Activated B cell treated with CpG ODN at 0.5 μM for 24 hours (primary cell): ENCODE results near the gene RAD54L. TPM values are rescaled to one million over a fixed set of nuclear protein-coding genes. Genes with fewer than 3 reads are reported as not detected.

Experiments used
- ATAC-seq: fragments of 200-7000 bp; cut with Tn5 transposase; one replicate; pipeline ENCODE4 v1.10.0; 2021; ENCODE audit warnings: low read depth, mild to moderate bottlenecking, moderate library complexity
- CTCF ChIA-PET: fragments of 350-600 bp; sonication (Branson Sonifier 250); formaldehyde crosslinking; loops from one replicate; lab custom pipeline; 2021; ENCODE audit warnings: antibody characterized with exemption; lab: Charles Lee
- POLR2A ChIA-PET: fragments of 350-600 bp; sonication (Branson Sonifier 250); formaldehyde crosslinking; loops from one replicate; lab custom pipeline; 2021; ENCODE audit warnings: antibody characterized with exemption; lab: Charles Lee
- DNase-seq: peaks from one replicate; pipeline ENCODE4 v3.0.0; 2022
- H3K27ac Mint-ChIP-seq: one replicate; pipeline ENCODE4 v1.8.0; 2020; ENCODE audit warnings: mixed read lengths
- H3K27me3 Mint-ChIP-seq: one replicate; pipeline ENCODE4 v1.8.0; 2021; ENCODE audit warnings: mixed read lengths
- H3K36me3 Mint-ChIP-seq: one replicate; pipeline ENCODE4 v1.8.0; 2021; ENCODE audit warnings: low read depth, mixed read lengths
- H3K4me1 Mint-ChIP-seq: one replicate; pipeline ENCODE4 v1.8.0; 2021; ENCODE audit warnings: mixed read lengths
- H3K4me3 Mint-ChIP-seq: one replicate; pipeline ENCODE4 v1.8.0; 2020; ENCODE audit warnings: mild to moderate bottlenecking, mixed read lengths
- H3K9me3 Mint-ChIP-seq: one replicate; pipeline ENCODE4 v1.8.0; 2020; ENCODE audit warnings: mixed read lengths
- CTCF ChIP-seq: fragments of 200-600 bp; IDR thresholded peaks from one replicate; pipeline ENCODE4 v1.8.0; 2022; ENCODE audit warnings: antibody characterized with exemption, mild to moderate bottlenecking
- intact Hi-C: fragments of 100-400 bp; cut with micrococcal nuclease; formaldehyde crosslinking; loops from one replicate; pipeline ENCODE4 v1.15.1; 2024
- total RNA-seq: library from RNA; stranded (reverse); gene quantifications from 2 replicates; pipeline ENCODE4 v1.2.3, GENCODE V29; 2022

RAD54L gene
- total RNA-seq, 1 donor from 2014 or later: 2.9 TPM

- intact Hi-C loops: no loop called here
- CTCF ChIA-PET: no interaction called here
- ATAC-seq (no peak), DNase-seq (no peak)
- H3K27ac Mint-ChIP-seq: no peak overlapping the region
- peaks cover 4% of the 10 kb centered on the region for H3K27me3 Mint-ChIP-seq
- no peak overlapping the region for H3K4me3 Mint-ChIP-seq
- peaks cover 3% of the 10 kb centered on the region for H3K36me3 Mint-ChIP-seq
- peaks cover 15% of the 10 kb centered on the region for H3K4me1 Mint-ChIP-seq
- no peaks in the 10 kb centered on the region for H3K9me3 Mint-ChIP-seq
- TF ChIP-seq CTCF: no peak
- POLR2A ChIA-PET: no interaction called here
Observed at GRCh38 chr1:46204406-46204742, 43.2 kb upstream of the RAD54L start.

GRCh38 chr1:46205141-46205540, 42.4 kb upstream of the RAD54L start:
- POLR2A ChIA-PET: interaction anchor here (0.6 kb wide), 1 partner anchor 147 kb away, joined by 5 read pairs; no protein-coding TSS in a partner anchor
- H3K27ac Mint-ChIP-seq: no peak overlapping the region

GRCh38 chr1:46205791-46206190, 41.8 kb upstream of the RAD54L start:
- Mint-ChIP-seq H3K27ac (no peak overlapping the region), H3K27me3 (peaks cover 4% of the 10 kb centered on the region), H3K4me1 (peaks cover 15% of the 10 kb centered on the region), H3K36me3 (no peaks in the 10 kb centered on the region), H3K9me3 (no peaks in the 10 kb centered on the region), H3K4me3 (no peak overlapping the region)
- TF ChIP-seq CTCF: no peak
- CTCF ChIA-PET: no interaction called here
- ATAC-seq (no peak), DNase-seq (no peak)
- POLR2A ChIA-PET: no interaction called here
- intact Hi-C loops: no loop called here

More at GRCh38 chr1:46205141-46205540, 42.4 kb upstream of the RAD54L start:
- intact Hi-C loops: no loop called here
- no peak for ATAC-seq
- H3K4me1 Mint-ChIP-seq: peaks cover 15% of the 10 kb centered on the region
- peaks cover 3% of the 10 kb centered on the region for H3K36me3 Mint-ChIP-seq
- CTCF ChIA-PET: no interaction called here
- DNase-seq: no peak
- H3K27me3 Mint-ChIP-seq: peaks cover 4% of the 10 kb centered on the region
- no peak for TF ChIP-seq CTCF
- H3K4me3 Mint-ChIP-seq: no peak overlapping the region
- H3K9me3 Mint-ChIP-seq: no peaks in the 10 kb centered on the region

GRCh38 chr1:46206399-46206798, 41.2 kb upstream of the RAD54L start:
- TF ChIP-seq CTCF: no peak
- peaks cover 4% of the 10 kb centered on the region for H3K27me3 Mint-ChIP-seq
- DNase-seq: no peak
- ChIA-PET CTCF (no interaction called here), POLR2A (no interaction called here)
- H3K27ac Mint-ChIP-seq: no peak overlapping the region
- intact Hi-C loops: no loop called here
- H3K9me3 Mint-ChIP-seq: no peaks in the 10 kb centered on the region
- no peak for ATAC-seq
- H3K4me3 Mint-ChIP-seq: no peak overlapping the region
- H3K4me1 Mint-ChIP-seq: peaks cover 15% of the 10 kb centered on the region
- H3K36me3 Mint-ChIP-seq: no peaks in the 10 kb centered on the region

GRCh38 chr1:46210561-46210960, 37.0 kb upstream of the RAD54L start:
- H3K27me3 Mint-ChIP-seq: no peaks in the 10 kb centered on the region
- ChIA-PET CTCF (no interaction called here), POLR2A (no interaction called here)
- no peak overlapping the region for H3K4me3 Mint-ChIP-seq
- ATAC-seq (no peak), DNase-seq (no peak)
- no peaks in the 10 kb centered on the region for H3K36me3 Mint-ChIP-seq
- TF ChIP-seq CTCF: no peak
- H3K27ac Mint-ChIP-seq: no peak overlapping the region
- no peaks in the 10 kb centered on the region for H3K4me1 Mint-ChIP-seq
- intact Hi-C loops: no loop called here
- H3K9me3 Mint-ChIP-seq: no peaks in the 10 kb centered on the region
